BE2C (cell line): ENCODE results near the gene C2orf92.

Experiments
- DNase-seq: peaks from one replicate; pipeline ENCODE4 v3.0.0-alpha.2; 2020
- H3K27me3 ChIP-seq: fragments of 250-450 bp; sonication (Bioruptor Pico); 2 replicates; pipeline ENCODE4 v1.5.1; 2020; ENCODE audit warnings: mild to moderate bottlenecking
- H3K36me3 ChIP-seq: fragments of 250-450 bp; sonication (Bioruptor Pico); 2 replicates; pipeline ENCODE4 v1.5.1; 2020; ENCODE audit warnings: mild to moderate bottlenecking
- H3K4me1 ChIP-seq: fragments of 250-450 bp; sonication (Bioruptor Pico); 2 replicates; pipeline ENCODE4 v1.5.1; 2020
- H3K4me3 ChIP-seq: 2 replicates; pipeline ENCODE4 v1.5.1; 2011; ENCODE audit warnings: low read depth, low read length
- H3K9me3 ChIP-seq: fragments of 250-450 bp; sonication (Bioruptor Pico); 2 replicates; pipeline ENCODE4 v1.5.1; 2020
- CTCF ChIP-seq: IDR thresholded peaks from 2 replicates; pipeline ENCODE4 v1.5.1; 2012; ENCODE audit warnings: mild to moderate bottlenecking, low read depth, low read length

C2orf92 gene

GRCh38 chr2:97724946-97725688 is 55.6 kb downstream of the C2orf92 start:
- Histone ChIP-seq H3K27me3 (no peaks in the 10 kb centered on the region), H3K4me3 (no peak overlapping the region), H3K36me3 (no peaks in the 10 kb centered on the region), H3K9me3 (no peaks in the 10 kb centered on the region), H3K4me1 (no peaks in the 10 kb centered on the region)
- DNase-seq = no peak
- TF ChIP-seq CTCF = no peak

GRCh38 chr2:97726261-97727064 is 57.0 kb downstream of the C2orf92 start:
- H3K4me1 ChIP-seq = no peaks in the 10 kb centered on the region
- H3K36me3 ChIP-seq = no peaks in the 10 kb centered on the region
- DNase-seq = no peak
- no peaks in the 10 kb centered on the region for H3K9me3 ChIP-seq
- no peak for TF ChIP-seq CTCF
- no peak overlapping the region for H3K4me3 ChIP-seq
- H3K27me3 ChIP-seq = no peaks in the 10 kb centered on the region

GRCh38 chr2:97727296-97727695 is 57.8 kb downstream of the C2orf92 start:
- DNase-seq = no peak
- H3K9me3 ChIP-seq = no peaks in the 10 kb centered on the region
- no peaks in the 10 kb centered on the region for H3K36me3 ChIP-seq
- no peak for TF ChIP-seq CTCF
- H3K27me3 ChIP-seq = no peaks in the 10 kb centered on the region
- no peak overlapping the region for H3K4me3 ChIP-seq
- H3K4me1 ChIP-seq = no peaks in the 10 kb centered on the region

GRCh38 chr2:97728091-97728731 is 58.7 kb downstream of the C2orf92 start:
- no peak for DNase-seq
- no peaks in the 10 kb centered on the region for H3K9me3 ChIP-seq
- no peak overlapping the region for H3K4me3 ChIP-seq
- no peaks in the 10 kb centered on the region for H3K4me1 ChIP-seq
- H3K36me3 ChIP-seq = no peaks in the 10 kb centered on the region
- no peak for TF ChIP-seq CTCF
- no peaks in the 10 kb centered on the region for H3K27me3 ChIP-seq

GRCh38 chr2:97730245-97730644 is 60.7 kb downstream of the C2orf92 start:
- H3K4me1 ChIP-seq = no peaks in the 10 kb centered on the region
- H3K36me3 ChIP-seq = no peaks in the 10 kb centered on the region
- no peak for DNase-seq
- no peak for TF ChIP-seq CTCF
- no peaks in the 10 kb centered on the region for H3K9me3 ChIP-seq
- H3K27me3 ChIP-seq = no peaks in the 10 kb centered on the region
- H3K4me3 ChIP-seq = no peak overlapping the region
